NCI-H345 (cell line): Measurements from ENCODE around the gene BDKRB2.

Experiments
- DNase-seq: peaks from one replicate; lab custom pipeline; 2025; lab: John Stamatoyannopoulos, UW

Gene BDKRB2

DNA sequence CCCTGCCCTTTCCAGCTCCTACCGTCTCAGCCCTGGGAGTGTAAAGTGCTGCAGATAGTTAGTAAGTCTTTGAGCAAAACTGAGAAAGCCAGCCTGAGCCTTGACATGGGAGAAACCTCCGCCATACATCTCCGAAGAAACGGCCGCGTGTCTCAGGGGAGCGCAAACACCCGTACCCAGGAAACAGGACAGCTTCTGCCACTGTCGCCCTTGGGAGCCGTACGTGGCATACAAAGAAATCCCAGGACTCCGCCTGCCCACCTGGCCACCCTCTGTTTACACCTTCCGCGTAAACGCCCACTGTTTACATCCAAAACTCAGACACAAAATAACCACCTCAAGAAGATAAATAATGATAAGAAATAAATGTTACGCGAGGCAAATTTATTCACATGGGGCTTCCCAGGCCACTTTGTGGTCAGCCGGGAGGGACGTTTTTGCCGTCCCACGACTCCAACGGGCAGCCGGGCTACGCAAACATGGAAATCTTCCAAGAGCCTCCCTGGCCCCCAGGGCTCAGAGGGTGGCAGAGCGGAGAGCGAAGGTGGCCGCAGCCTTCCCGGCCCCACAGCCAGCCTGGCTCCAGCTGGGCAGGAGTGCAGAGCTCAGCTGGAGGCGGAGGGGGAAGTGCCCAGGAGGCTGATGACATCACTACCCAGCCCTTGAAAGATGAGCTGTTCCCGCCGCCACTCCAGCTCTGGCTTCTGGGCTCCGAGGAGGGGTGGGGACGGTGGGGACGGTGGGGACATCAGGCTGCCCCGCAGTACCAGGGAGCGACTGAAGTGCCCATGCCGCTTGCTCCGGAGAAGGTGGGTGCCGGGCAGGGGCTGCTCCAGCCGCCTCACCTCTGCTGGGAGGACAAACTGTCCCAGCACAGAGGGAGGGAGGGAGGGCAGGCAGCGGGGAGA is at the start of gene BDKRB2:
TSS of gene BDKRB2 (plus strand) at position 689 of the 908 bp plus-strand sequence. CDS start 32,269 bp downstream, outside the sequence.
- peak; percentile 89 for DNase-seq

DNA sequence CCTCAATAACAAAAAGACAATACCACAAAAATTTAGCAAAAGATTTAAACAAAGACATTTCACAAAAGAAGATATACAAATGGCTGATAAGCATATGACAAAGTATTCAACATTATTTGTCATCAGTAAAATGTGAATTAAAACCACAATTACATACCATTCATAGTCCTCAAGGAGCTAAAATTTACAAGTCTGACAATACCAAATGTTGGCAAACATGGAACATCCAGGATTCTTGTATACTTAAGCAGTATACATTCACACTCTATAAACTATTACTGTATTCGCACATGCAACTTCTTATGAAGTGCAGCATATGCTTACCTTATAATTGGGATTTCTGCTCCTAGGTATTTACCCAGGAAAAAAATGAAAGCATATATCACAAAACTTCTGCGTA is 49.7 kb upstream of the BDKRB2 start:
- no peak for DNase-seq

DNA sequence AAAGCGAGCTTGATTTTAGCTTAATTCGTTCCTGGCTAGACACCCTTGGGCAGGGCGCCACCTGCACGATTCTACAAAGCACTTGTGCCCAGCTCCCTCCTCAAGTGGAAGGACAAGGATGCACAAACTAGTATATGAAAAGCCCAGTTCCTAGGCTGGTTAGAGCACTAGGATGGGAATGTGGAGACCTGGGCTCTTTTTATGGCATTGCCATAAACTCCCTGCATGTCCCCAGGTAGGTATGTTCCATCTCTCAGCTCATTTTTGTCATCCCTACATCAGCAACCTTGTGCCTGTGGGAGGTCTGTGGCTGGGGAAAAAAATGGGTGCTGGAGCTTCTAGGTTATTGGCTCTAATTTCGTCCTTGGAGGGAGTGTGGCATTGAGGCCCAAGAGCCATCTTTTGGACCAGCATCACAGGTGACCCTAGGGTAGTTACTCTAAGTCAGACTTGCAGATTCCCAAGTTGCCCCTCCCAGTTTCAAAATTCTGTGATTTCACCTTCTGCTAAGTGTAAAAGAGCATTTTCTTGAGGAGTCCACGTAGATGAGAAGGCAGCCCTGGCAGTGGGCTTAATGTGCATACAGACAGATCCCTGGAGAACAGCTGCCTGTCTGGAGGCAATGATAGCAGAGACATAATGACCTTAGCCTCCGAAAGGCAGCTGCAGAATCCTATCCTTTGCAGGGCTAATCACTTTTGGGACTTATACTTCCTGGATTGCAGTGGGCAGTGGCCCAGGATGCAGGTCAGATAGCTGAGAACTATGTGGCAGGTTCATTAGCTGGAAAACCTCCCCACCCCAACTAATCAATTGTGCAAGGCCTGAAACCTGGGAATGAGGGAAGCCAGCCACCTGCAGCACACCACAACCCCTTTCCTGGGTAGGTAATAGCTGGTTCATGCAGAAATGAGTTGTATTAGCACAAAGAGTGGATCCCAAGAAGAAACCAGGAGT is 47.6 kb upstream of the BDKRB2 start:
- no peak for DNase-seq

DNA sequence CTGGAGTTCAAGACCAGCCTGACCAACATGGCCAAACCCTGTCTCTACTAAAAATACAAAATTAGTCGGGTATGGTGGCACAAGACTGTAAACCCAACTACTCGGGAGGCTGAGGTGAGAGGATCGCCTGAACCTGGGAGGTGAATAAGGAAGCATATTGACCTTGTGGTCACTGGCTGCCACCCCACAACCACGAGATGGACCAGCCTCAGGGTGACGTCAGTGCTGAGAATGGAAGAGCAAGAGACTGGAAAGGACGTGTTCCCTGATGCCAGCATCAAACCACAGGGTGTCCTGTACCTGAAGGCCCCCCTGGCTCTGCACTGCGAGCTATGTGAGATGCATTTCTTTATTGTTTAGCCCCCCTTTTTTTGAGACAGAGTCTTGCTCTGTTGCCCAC is 45.9 kb upstream of the BDKRB2 start:
- no peak for DNase-seq

DNA sequence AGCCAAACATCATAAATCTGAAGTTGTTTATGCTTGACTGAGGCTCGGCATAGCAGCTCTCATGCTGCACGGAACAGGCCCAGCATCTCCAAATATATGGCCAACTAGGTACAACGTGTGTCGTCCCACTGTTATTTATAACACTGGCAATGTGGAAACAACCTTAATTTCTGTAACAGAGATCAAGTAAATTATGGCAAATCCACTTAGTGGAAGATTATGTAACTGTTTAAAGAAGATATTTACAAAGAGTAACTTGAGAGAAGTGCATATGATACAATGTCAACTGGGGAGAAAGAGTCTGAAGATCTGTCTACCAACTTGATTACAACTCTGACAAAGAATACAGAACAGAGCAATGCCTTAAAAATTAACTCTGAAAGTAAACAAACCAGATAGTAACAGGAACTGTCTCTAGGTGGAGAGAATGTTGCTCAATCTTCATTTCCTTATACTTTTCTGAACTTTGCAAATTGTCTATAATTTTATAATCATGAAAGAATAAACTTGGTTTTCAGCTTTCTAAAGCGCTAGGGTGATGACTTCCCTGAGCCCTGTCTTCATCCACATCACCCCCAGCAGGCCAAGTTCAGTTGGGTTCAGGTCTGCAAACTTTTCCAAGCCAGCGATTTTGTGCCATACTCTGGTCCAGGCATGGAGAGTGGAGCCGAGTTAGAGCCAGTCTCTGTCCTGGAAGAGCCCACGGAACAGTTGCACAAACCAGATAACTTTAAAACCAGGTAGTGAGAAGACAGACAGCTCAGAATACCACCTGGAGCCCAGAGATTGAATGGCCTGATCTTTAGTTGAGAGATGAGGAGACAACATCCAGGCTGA is 44.3 kb upstream of the BDKRB2 start:
- no peak for DNase-seq

DNA sequence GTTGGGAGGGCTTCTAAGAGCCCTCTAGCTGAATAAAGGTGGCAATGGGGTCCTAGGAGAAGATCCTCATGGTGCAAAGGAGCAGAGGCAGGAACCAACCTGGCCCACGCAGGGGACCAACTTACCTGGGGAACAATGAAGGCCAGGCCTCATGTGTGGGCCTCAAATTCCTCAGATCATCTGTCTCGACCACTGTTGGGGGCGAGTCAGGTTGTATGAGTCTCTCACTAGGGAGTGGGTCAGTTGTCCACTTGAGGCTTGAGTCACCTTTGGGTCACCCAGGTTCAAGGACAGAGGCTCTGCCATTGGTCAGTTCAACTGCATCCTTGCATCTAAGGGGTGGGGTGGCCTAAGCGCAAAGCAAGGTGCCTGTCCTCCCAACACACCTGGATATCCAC is 43.7 kb upstream of the BDKRB2 start:
- no peak for DNase-seq

DNA sequence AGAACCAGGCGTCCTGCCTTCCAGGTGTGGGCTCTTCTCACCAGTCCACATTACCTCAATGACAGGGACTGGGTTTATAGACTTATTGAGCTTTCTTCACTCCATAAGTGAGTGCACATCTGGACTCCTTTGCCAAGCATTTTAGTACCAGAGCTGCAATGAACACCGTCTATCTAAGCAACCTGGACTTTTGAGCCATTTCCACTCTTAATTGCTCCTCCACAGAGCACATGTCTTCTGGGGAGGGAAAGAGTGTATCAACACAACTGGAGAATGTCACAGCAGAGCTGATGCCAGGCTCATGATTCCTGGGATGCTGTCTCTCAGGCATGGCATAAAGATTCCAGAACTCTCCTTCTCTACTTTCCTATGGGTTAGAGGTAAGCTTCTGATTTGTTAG is 43.0 kb upstream of the BDKRB2 start:
- no peak for DNase-seq

DNA sequence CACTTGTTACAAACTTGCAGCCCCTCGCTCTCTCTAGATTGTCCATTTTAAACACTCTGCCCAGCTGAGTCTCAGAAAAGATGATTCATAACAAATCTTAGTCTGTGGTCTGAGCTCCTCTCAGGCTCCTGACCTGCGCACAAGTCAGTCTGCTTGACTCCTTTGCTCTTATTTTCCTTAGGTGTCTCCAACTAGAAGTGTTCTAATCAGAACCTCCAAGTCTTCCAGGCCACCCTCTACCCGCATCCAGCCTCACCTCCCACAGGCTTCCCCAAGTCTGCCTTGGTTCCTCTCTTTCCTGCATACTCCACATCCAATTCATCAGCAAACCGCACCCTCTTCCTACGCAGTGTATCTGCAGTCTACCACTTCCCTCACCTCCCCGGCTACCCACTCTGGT is 42.4 kb upstream of the BDKRB2 start:
- no peak for DNase-seq

DNA sequence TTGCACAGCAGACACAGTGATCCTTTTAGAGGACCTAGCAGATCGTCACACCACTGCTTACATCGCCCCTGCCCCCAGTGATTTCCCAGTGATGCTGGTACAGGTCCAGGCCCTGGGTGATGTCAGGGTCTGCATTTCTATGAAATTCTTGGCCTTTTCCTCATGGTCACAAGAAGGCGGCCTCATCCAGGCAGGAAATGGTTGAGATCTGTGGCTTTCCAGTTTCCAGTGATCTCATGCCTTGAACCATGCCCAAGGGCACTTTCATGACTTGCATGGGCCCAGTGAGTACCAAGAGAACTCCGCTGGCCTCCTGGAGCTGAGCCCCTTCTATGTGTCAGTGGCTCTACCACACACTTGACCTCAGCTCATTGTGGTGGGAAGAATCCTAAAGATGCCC is 41.9 kb upstream of the BDKRB2 start:
- DNase-seq, result no peak

DNA sequence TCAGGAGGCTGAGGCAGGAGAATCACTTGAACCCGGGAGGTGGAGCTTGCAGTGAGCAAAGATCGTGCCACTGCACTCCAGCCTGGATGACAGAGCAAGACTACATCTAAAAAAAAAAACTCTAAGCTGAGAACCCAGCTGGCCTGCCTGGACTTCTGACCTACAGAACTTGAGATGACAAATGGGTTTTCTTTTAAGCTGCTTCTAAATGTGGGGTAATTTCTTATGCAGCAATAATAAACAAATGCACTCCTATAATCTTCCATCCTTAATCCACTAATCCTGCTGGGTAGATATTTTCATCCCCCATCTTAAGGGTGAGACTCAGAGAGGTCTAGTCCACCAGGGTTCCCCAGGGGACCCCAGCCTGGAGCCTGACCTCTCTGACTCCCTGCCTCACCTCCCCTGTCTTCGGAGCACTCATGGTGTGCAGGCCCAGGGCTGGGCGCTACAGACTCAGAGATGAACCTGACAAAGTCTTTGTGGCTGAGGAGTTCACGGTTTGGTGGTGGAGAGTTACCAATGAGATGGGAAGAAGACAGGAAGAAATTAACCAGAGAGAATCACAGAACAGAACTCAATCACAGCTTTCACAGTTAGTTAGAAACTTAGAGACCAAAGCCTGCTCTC is 39.7 kb upstream of the BDKRB2 start:
- DNase-seq, result no peak

DNA sequence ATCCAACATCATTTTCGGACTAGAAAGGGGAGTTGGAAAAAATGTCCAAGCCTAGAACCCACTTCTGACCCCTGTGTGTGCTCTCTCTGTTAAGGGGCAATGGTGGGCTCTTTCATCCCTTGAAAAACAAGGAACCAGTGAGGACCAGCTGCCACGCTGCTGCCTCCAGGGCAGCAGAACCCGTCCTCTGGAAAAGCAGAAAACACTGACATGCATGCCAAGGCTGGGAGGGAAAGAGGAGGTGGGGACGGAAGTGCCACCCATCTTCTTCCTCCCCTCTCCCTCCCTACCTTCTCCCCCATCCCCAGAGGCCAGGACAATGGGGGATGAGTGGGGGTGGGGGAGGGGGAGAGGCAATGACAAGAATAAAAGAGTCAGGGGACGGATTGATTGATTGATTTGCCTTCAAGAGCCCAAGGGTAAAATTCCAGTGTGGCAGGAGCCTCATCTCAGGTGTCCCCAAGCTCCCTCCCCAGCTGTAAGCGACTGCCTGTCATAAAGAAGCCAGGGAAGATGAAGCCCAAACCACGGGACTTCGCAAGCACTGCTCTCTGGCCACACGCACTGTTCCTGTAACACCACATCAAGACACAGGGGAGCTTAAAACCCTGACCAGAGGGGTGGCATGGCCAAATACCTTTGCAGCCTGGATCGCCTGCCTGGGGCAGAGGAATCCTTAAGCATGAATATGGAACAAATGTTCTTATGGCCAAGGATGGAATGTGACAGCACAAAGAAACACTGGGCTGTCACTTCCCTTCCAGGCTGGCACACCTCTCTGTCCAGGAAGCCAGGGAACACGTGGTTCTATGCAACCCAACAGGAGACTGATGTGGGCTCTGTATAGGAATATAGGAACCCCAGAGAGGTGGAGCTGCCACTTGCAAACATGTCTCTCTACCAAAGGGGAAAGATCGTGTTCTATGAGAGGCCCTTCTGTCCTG is 38.9 kb upstream of the BDKRB2 start:
- no peak for DNase-seq

DNA sequence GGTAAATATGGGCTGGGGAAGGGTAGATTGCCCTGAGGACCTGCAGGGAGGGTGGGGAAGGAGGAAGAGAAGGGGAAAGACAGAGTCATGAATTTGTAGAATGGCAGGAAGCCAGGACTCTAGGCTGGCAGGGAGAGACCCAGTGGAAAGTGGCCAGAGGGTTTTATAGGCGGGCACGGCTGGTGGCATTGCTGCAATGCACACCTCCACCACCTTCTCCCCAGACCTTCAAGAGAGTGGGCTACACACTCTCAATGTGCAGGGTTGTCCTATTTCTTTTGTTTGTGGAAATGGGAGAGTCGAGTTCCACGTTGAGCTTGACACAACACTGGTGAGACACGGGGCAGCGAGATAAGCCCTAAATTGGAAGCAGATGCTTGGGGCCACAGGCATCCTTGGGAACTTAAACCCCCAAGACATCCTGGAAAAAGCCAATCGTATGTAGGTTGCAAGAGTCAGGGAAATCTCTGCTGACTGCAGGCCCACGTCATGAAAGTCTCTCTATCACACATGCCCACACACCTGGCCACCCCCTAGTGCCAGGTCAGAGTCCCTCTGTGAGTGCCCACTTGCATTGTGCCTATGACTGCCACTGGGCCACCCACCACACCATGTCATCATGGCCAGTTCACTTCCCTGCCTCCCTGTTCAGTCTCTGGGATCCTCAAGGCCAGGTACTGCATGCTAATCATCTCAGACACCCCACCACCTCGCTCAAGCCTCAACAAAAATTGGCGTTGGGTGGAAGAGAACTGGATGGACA is 38.0 kb upstream of the BDKRB2 start:
- no peak for DNase-seq

DNA sequence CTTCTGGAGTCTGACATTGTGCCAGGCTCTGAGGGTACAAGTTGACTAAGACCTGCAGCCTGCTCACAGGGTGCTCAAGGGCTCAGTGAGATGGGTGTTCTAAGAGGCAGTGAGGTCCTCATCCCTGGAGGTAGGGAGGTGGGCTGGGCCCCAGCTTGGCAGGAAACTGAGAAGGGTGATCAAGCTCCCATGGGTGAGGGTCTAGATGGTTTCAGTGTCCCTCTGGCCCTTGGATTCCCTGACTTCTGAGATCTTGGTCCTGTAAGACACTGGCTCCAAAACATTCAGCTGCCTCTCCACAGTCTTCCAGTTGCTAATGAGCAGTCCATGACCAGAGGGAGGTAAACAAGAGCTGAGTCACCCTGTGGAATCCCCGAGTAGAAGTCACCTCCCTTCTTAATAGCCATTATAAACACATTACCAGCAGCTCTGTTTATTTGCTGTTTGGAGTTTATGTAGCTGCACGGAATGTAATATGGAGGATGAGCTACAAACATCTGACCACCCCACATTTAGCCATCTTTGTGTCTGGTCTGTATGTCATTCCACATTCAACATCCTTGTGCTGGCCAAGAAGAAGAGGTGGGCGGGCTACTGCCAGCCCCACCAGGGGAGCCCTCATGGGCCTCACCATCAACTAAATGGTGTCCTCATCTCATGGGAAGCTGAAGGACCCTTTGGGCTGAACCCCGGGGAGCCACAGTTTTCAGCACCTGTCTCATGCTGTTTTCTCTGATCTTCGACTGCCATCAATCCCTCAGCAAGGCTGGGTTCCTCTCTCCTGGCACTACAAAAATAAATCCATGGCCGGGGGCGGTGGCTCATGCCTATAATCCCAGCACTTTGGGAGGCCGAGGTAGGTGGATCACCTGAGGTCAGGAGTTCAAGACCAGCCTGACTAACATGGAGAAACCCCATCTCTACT is 37.2 kb upstream of the BDKRB2 start:
- DNase-seq, result peak; percentile 3

DNA sequence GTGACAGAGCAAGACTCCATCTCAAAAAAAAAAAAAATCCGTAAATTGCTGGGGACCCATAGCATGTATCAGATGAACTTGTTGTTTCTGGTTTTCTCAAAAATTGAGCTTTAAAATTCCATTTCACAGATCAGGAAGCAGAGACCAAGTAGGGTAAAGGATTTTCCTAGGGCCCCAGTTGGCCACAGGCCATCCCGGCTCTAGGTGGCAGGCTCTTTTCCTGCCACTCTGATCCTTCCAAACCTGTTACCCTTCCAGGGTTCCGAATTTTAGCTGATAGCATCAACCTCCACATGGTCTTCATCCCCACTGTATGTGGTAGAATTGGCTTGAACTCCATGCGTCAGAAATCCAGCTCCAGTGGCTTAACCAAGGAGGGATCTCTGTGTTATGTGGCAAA is 36.1 kb upstream of the BDKRB2 start:
- no peak for DNase-seq

DNA sequence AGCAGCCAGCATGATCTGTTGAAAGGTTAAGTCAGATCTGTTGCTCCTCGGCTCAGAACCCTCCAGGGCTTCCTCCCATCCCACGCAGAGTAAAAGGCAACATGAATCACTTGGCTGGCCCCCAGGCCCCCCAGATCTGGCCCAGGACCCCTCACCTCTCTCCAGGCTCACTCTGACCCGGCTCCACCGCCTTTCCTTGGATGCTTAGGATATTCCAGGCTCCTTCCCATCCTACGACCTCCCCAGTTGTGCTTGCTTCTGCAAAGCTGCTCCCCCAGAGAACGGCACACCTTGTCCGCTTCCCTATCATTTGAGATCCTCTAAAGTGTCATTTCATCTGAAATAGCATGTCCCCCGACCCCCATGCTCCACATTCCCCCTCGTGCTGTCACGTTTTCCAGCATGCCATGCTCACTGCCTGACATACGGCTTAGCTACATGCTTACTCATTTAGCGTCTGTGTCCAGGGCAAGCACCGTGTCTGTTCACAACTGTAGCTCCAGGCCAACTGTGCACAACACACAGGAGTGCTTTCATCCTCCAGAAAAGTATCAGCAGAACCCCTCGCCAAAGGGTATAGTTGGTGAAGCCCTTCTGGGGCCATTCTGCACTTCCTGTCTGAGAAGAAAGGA is 33.6 kb upstream of the BDKRB2 start:
- no peak for DNase-seq

DNA sequence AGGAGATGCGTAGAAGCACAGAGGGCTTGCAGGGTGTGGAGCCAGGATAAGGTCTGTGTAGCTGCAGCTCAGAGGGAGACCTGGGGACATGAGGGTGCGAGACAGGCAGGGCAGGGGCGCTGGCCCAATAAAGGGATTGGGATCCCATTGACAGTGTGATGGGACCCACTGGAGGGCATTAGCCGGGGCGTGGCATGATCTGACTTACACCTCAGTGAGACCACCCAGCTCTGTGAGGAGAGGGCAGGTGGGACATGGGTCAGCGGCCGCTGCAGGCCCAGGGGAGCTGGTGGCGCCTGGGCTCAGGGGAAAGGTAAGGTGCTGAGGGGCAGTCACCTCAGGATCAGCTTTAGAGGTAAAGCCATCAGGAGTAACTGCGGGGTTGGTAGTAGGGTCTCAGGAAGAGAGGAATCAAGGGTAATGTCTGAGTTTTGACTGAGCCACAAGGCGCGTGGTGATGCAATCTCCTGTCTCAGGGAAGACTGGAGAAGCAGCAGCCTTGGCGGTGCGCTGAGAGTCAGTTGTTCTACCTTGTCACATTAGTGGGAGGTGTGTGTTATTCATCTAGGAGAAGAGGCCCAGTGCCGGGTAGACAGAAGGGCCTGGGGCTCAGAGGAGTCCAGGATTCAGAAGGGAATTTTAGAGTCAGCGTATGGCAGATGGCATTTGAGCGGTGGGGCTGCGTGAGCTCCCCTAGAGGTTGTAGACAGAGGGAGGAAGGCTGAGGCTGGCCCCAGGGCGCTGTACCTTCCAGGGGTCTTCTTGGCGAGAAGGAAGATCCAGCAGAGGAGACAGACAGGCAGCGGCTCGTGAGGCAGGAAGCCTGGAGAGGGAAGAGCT is 30.8 kb upstream of the BDKRB2 start:
- DNase-seq, result no peak

DNA sequence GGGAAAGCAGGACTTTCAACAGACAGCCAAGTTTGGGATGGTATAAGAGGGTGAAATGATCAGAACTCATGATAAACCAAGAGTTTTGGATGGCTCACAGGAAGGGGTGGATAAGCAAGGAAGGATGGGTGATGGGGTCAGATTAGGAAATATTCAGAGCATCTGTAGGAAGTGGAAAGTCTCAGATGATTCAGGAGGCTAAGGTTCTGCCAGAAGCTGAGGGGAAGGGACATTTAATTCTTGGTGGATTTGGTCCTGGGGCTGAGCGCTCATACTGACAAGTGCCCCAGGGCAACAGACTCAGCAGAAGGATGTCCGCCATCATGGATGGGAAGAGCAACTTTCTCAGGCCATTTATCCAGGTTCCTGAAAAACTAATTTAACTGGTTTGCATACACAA is 28.4 kb upstream of the BDKRB2 start:
- no peak for DNase-seq
